ENCODE measurements around the gene ARFGAP2. TPM values are rescaled to one million over a fixed set of nuclear protein-coding genes. Genes with fewer than 3 reads are reported as not detected.

ARFGAP2 gene
- total RNA-seq, 4 donors from 2014 or later, result 92.5 to 141 (median 120) TPM

DNA sequence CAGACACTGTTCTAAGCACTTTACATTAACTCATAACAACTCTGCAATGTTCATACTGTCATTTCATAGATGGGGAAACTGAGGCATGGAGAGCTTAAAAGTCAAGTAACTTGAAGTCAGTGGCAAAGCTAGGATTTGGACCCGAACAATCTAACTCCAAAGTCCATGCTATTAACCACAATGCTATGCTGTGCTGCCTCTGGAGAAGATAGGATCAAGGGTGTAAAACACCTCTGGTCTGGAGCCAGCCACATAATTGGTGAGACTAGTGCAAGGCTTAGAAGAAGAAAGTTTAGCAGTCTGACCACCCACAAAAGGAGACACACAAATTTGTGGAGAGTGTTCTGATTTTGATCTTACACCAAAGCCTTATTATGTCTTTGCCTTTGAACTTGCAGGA lies 43.7 kb downstream of the ARFGAP2 start:
- Histone ChIP-seq H3K36me3 (peaks cover 6 to 13% (median 10%) of the 10 kb centered on the region in 4 donors), H3K4me1 (no peaks in the 10 kb centered on the region), H3K4me3 (no peak overlapping the region), H3K27me3 (no peaks in the 10 kb centered on the region), H3K9me3 (no peaks in the 10 kb centered on the region), H3K27ac (replicated peaks in 1 of 4) (no peak overlapping the region)
- 100% methylated on average over 1 of the region's 1 CpG for WGBS
- no peak for DNase-seq (ENCODE audit: extremely low spot score)
- intact Hi-C loops (cut with DNase I), result no loop called here
- TF ChIP-seq POLR2A (IDR thresholded peaks at IDR 0.05; ENCODE audit: low read depth), result no peak
- TF ChIP-seq POLR2AphosphoS5 (IDR thresholded peaks at IDR 0.05), result no peak
- TF ChIP-seq EP300 (IDR thresholded peaks at IDR 0.05), result no peak
- TF ChIP-seq CTCF (IDR thresholded peaks at IDR 0.05), result no peak

DNA sequence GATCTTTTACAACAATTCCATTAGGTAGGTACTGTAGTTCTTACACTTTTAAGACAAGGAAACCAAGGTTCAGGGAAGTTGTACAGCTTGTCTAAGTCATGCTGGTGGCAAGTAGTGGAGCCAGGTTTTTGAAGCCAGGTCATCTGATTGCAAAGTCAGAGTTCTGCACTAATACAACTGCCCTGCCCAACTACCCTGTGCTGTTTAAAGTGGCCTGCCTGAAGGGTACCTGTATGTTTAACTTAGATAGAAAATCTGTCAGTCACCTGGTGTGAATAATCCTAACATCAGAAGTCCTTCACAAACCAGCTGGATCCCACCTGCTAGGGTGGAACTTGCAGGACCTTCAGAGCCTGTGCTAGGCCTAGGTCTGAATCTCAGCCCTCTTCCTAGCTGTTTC lies 44.2 kb downstream of the ARFGAP2 start:
- TF ChIP-seq EP300 (IDR thresholded peaks at IDR 0.05) (no peak), POLR2A (IDR thresholded peaks at IDR 0.05; ENCODE audit: low read depth) (no peak), CTCF (IDR thresholded peaks at IDR 0.05) (no peak), POLR2AphosphoS5 (IDR thresholded peaks at IDR 0.05) (no peak)
- Histone ChIP-seq H3K9me3 (no peaks in the 10 kb centered on the region), H3K4me3 (no peak overlapping the region), H3K36me3 (peaks cover 1 to 8% (median 5%) of the 10 kb centered on the region in 4 donors), H3K4me1 (no peaks in the 10 kb centered on the region), H3K27me3 (no peaks in the 10 kb centered on the region), H3K27ac (replicated peaks in 1 of 4) (no peak overlapping the region)
- intact Hi-C loops (cut with DNase I), result no loop called here
- no peak for DNase-seq (ENCODE audit: extremely low spot score)

DNA sequence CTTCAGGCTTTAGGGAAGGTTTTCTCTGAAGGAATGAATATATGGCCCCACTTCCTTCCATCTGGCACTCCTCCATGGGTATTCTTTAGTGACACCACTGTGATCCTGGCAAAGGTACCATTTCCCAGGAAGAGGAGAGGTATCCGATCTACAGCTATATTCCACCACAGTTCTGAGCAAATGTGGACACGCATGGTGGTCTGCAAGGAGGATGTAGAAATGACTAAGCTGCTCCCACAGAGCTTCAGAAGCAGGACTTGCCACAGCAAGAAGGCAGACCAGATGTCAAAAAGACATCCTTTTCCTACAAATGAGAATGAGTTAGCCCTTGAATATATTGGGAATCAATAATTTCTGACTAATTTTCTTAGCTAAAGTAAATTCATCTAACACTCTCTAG lies 45.5 kb downstream of the ARFGAP2 start:
- DNase-seq (ENCODE audit: extremely low spot score), result no peak

DNA sequence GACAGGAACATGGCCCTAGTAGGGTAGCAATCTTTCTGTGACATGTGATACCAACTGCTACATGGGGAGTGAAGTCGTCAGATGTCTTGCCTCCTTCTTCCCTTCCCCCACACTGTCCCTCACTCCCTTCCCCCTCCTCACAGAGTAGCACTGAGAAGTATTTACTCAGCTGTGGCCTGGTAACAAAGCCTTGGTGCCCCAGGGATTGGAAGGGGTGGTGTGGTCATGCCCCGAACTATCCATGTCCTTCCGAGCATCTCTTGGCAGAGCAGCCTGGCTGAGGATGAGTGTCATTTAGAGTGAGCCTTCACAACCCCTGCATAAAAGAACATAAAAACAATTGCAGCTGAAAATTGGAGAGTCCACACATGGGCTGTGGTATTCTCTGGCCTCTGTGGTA lies 46.1 kb downstream of the ARFGAP2 start:
- Histone ChIP-seq H3K4me1 (no peaks in the 10 kb centered on the region), H3K27ac (replicated peaks in 1 of 4) (no peak overlapping the region), H3K4me3 (no peak overlapping the region), H3K9me3 (no peaks in the 10 kb centered on the region), H3K27me3 (no peaks in the 10 kb centered on the region), H3K36me3 (no peaks in the 10 kb centered on the region)
- 79% methylated on average over 3 of the region's 3 CpGs for WGBS
- intact Hi-C loops (cut with DNase I), result no loop called here
- DNase-seq (ENCODE audit: extremely low spot score), result no peak
- no peak for TF ChIP-seq CTCF (IDR thresholded peaks at IDR 0.05)
- TF ChIP-seq EP300 (IDR thresholded peaks at IDR 0.05), result no peak
- no peak for TF ChIP-seq POLR2AphosphoS5 (IDR thresholded peaks at IDR 0.05)
- TF ChIP-seq POLR2A (IDR thresholded peaks at IDR 0.05; ENCODE audit: low read depth), result no peak

More for the DNA sequence above, 45.5 kb downstream of the ARFGAP2 start:
- H3K4me1 ChIP-seq, result no peaks in the 10 kb centered on the region
- WGBS, result 94% methylated on average over 2 of the region's 2 CpGs
- TF ChIP-seq CTCF (IDR thresholded peaks at IDR 0.05) (no peak), POLR2AphosphoS5 (IDR thresholded peaks at IDR 0.05) (no peak), POLR2A (IDR thresholded peaks at IDR 0.05; ENCODE audit: low read depth) (no peak), EP300 (IDR thresholded peaks at IDR 0.05) (no peak)
- intact Hi-C loops (cut with DNase I), result no loop called here
- no peaks in the 10 kb centered on the region for H3K36me3 ChIP-seq
- H3K27me3 ChIP-seq, result no peaks in the 10 kb centered on the region
- H3K4me3 ChIP-seq, result no peak overlapping the region
- H3K9me3 ChIP-seq, result no peaks in the 10 kb centered on the region
- no peak overlapping the region for H3K27ac ChIP-seq (replicated peaks in 1 of 4)

- intact Hi-C loops (cut with DNase I), result no loop called here
- TF ChIP-seq POLR2AphosphoS5 (IDR thresholded peaks at IDR 0.05) (no peak), CTCF (IDR thresholded peaks at IDR 0.05) (no peak), POLR2A (IDR thresholded peaks at IDR 0.05; ENCODE audit: low read depth) (no peak), EP300 (IDR thresholded peaks at IDR 0.05) (no peak)
- WGBS, result 66% methylated on average over 2 of the region's 2 CpGs
- no peak for DNase-seq (ENCODE audit: extremely low spot score)
- no peaks in the 10 kb centered on the region for H3K4me1 ChIP-seq
- no peaks in the 10 kb centered on the region for H3K36me3 ChIP-seq
- H3K9me3 ChIP-seq, result no peaks in the 10 kb centered on the region
- no peaks in the 10 kb centered on the region for H3K27me3 ChIP-seq
- no peak overlapping the region for H3K4me3 ChIP-seq
- no peak overlapping the region for H3K27ac ChIP-seq (replicated peaks in 1 of 4)
These were observed 49.5 kb downstream of the ARFGAP2 start for GRCh38 chr11:47127213-47127612.
